A549 (cell line): Measurements from ENCODE around the gene PEF1. TPM values are rescaled to one million over a fixed set of nuclear protein-coding genes. Genes with fewer than 3 reads are reported as not detected.
A peak's percentile ranks its signal among the peaks of the same experiment; 100 is the strongest.

Experiments used
- ATAC-seq, 2 experiments: fragments of 200-7000 bp in 1 of 2; fragments of >200 bp in 1 of 2; cut with Nextera tagmentation in 1 of 2; cut with Tn5 transposase in 1 of 2; 3 replicates each; pipeline versions ENCODE4 v1.8.0 to v1.9.1; 2018 to 2020; ENCODE audit warnings: mild to moderate bottlenecking in 1 of 2, moderate library complexity in 1 of 2
- CTCF ChIA-PET: fragments of 300-600 bp; sonication (Branson Sonifier 250); formaldehyde crosslinking; extraction: SDS; loops from one replicate; lab custom pipeline; 2021; ENCODE audit warnings: antibody characterized with exemption, inconsistent platforms; lab: Yijun Ruan, JAX
- POLR2A ChIA-PET: fragments of 350-600 bp; formaldehyde crosslinking; extraction: SDS; loops from one replicate; lab custom pipeline; 2021; ENCODE audit warnings: antibody characterized with exemption, inconsistent platforms; lab: Yijun Ruan, JAX
- DNase-seq, 2 experiments: peaks; one replicate each; pipeline versions ENCODE4 v3.0.0 to v3.0.0-alpha.2; 2011 to 2016; ENCODE audit warnings: low read depth in 1 of 2, low spot score in 1 of 2
- FAIRE-seq: peaks from 2 replicates; lab custom pipeline; 2011; peaks lifted over from hg19 to GRCh38; lab: Jason Lieb, UNC
- H3K27ac ChIP-seq, 2 experiments: fragments of >200 bp; sonication (Bioruptor Twin); formaldehyde crosslinking; 3 replicates each; pipeline ENCODE4 v1.5.1; 2016 to 2017
- H3K4me1 ChIP-seq: fragments of >200 bp; sonication (Bioruptor Twin); formaldehyde crosslinking; 3 replicates; pipeline ENCODE4 v1.6.1; 2016
- H3K4me2 ChIP-seq: fragments of >200 bp; sonication (Bioruptor Twin); formaldehyde crosslinking; 3 replicates; pipeline ENCODE4 v1.6.1; 2016
- H3K4me3 ChIP-seq: fragments of >200 bp; sonication (Bioruptor Twin); formaldehyde crosslinking; 3 replicates; pipeline ENCODE4 v1.5.1; 2016
- H3K9me3 ChIP-seq: fragments of >200 bp; sonication (Bioruptor Twin); formaldehyde crosslinking; 3 replicates; pipeline ENCODE4 v1.6.1; 2016
- CEBPB ChIP-seq, 2 experiments: fragments of >200 bp in 1 of 2; sonication (Bioruptor Twin) in 1 of 2; formaldehyde crosslinking in 1 of 2; IDR thresholded peaks; 2 replicates each; pipeline ENCODE4 v1.6.1; 2012 to 2016
- CHD2 ChIP-seq: fragments of 150-350 bp; IDR thresholded peaks from 2 replicates; pipeline ENCODE4 v1.6.1; 2014; ENCODE audit warnings: low read length; ENCODE audit not compliant: partially characterized antibody
- CTCF ChIP-seq: fragments of >200 bp; sonication (Bioruptor Twin); formaldehyde crosslinking; IDR thresholded peaks from 3 replicates; pipeline ENCODE4 v1.5.1; 2016
- EHF ChIP-seq: fragments of 250-450 bp; sonication (Bioruptor Pico); IDR thresholded peaks from 2 replicates; pipeline ENCODE4 v1.5.0; 2020; ENCODE audit warnings: mild to moderate bottlenecking
- ESRRA ChIP-seq: fragments of 150-350 bp; IDR thresholded peaks from 2 replicates; pipeline ENCODE4 v1.6.1; 2014; ENCODE audit warnings: mild to moderate bottlenecking, low read length, borderline replicate concordance
- GATA3 ChIP-seq: IDR thresholded peaks from 2 replicates; pipeline ENCODE4 v1.6.1; 2012; ENCODE audit warnings: borderline replicate concordance
- HDAC2 ChIP-seq: fragments of 200-600 bp; sonication (generic); IDR thresholded peaks from 2 replicates; pipeline ENCODE4 v1.6.1; 2016
- HEYL ChIP-seq: fragments of 250-450 bp; sonication (Bioruptor Pico); IDR thresholded peaks from 2 replicates; pipeline ENCODE4 v1.8.0; 2021; ENCODE audit warnings: mild to moderate bottlenecking, moderate library complexity
- HOXB5 ChIP-seq: fragments of 250-450 bp; sonication (Bioruptor Pico); IDR thresholded peaks from 2 replicates; pipeline ENCODE4 v1.5.0; 2020; ENCODE audit warnings: mild to moderate bottlenecking, moderate library complexity
- KDM1A ChIP-seq: fragments of 200-600 bp; sonication (generic); IDR thresholded peaks from 2 replicates; pipeline ENCODE4 v1.6.1; 2016; ENCODE audit warnings: low read depth, mild to moderate bottlenecking
- KDM5A ChIP-seq: fragments of 200-600 bp; sonication (generic); IDR thresholded peaks from 2 replicates; pipeline ENCODE4 v1.6.1; 2016; ENCODE audit warnings: antibody characterized with exemption, mild to moderate bottlenecking
- MAFK ChIP-seq: fragments of 450-650 bp; IDR thresholded peaks from 2 replicates; pipeline ENCODE4 v1.6.1; 2014; ENCODE audit not compliant: partially characterized antibody
- PBX3 ChIP-seq: IDR thresholded peaks from 2 replicates; pipeline ENCODE4 v1.6.1; 2012
- RAD21 ChIP-seq, 2 experiments: fragments of >200 bp in 1 of 2; sonication (Bioruptor Twin) in 1 of 2; formaldehyde crosslinking in 1 of 2; IDR thresholded peaks in 1 of 2; conservative IDR thresholded peaks in 1 of 2; 2 replicates in 1 of 2; 3 replicates in 1 of 2; pipeline ENCODE4 v1.6.1; 2012 to 2018; ENCODE audit warnings: inconsistent platforms in 1 of 2
- SMC3 ChIP-seq: fragments of >200 bp; sonication (Bioruptor Twin); formaldehyde crosslinking; IDR thresholded peaks from 3 replicates; pipeline ENCODE4 v1.6.1; 2018; ENCODE audit warnings: inconsistent platforms
- TFCP2L1 ChIP-seq: fragments of 250-450 bp; sonication (Bioruptor Pico); IDR thresholded peaks from 2 replicates; pipeline ENCODE4 v1.5.0; 2021; ENCODE audit warnings: mild to moderate bottlenecking
- WGBS: methylation state at CpG from one replicate; pipeline ENCODE4 v1.1.6; 2017; ENCODE audit errors: missing lambda C conversion rate; 5-methylcytosine and 5-hydroxymethylcytosine counted together
- polyA plus RNA-seq, 4 experiments: library from polyadenylated mRNA; depleted of rRNA in 3 of 4; stranded (reverse); fragments of >200 nt; fragmentation: RNase III in 1 of 4; extraction: RNeasy Plus Mini Kit Qiagen cat#74134 plus additional on column Dnase treatment in 1 of 4; gene quantifications; 2 replicates in 3 of 4; 3 replicates in 1 of 4; pipeline ENCODE4 v1.2.3, GENCODE V29; 2011 to 2017

The PEF1 gene
- polyA plus RNA-seq, 2 of the 4 experiments (the other 2 are of a cell fraction): 38.3 to 47.6 TPM

GRCh38 chr1:31593770-31594632 is 50.7 kb downstream of the PEF1 start:
- POLR2A ChIA-PET: no interaction called here
- WGBS: 33% methylated on average over 6 of the region's 10 CpGs

GRCh38 chr1:31593136-31593665 is 51.5 kb downstream of the PEF1 start:
- FAIRE-seq (no peak), ATAC-seq (peak in 1 of 2 experiments; percentile 16; a peak in 2 of 6 replicates), DNase-seq (no peak)
- ChIA-PET POLR2A (no interaction called here), CTCF (interaction anchor here (0.8 to 15.8 kb wide), 13 partner anchors 8 to 199 kb away, joined by 3 to 252 read pairs (median 4); partner anchors contain the start of gene TINAGL1)
- no peak overlapping the region for H3K27ac ChIP-seq
- no peak overlapping the region for H3K4me2 ChIP-seq
- no peak overlapping the region for H3K4me3 ChIP-seq
- H3K4me1 ChIP-seq: peaks cover 12% of the 10 kb centered on the region; the same call in 2 of the 3 replicates
- TF ChIP-seq HDAC2 (no peak), CEBPB (IDR thresholded peaks at IDR 0.05) (no peak), ESRRA (no peak), CHD2 (no peak), HOXB5 (CRISPR knock-in tag) (no peak), MAFK (no peak), TFCP2L1 (no peak), RAD21 (conservative IDR thresholded peaks at IDR 0.05 in 1 of 2, IDR thresholded peaks at IDR 0.05 in 1 of 2) (no peak), HEYL (no peak), KDM1A (no peak), PBX3 (no peak), KDM5A (no peak)
- H3K9me3 ChIP-seq: no peaks in the 10 kb centered on the region
- WGBS: 63% methylated on average over 5 of the region's 5 CpGs

More at GRCh38 chr1:31593770-31594632, 50.7 kb downstream of the PEF1 start:
- peak; percentile 94 to 98 for ATAC-seq
- Histone ChIP-seq H3K4me2 (no peak overlapping the region), H3K4me3 (no peak overlapping the region), H3K4me1 (peaks cover 12% of the 10 kb centered on the region; the same call in 2 of the 3 replicates), H3K27ac (no peak overlapping the region), H3K9me3 (no peaks in the 10 kb centered on the region)
- TF ChIP-seq CTCF (peak; percentile 79), EHF (no peak), SMC3 (peak; percentile 87), RAD21 (conservative IDR thresholded peaks at IDR 0.05 in 1 of 2, IDR thresholded peaks at IDR 0.05 in 1 of 2) (peak; percentile 80 to 87)
- no peak for FAIRE-seq
- CTCF ChIA-PET: interaction anchor here (0.6 to 15.8 kb wide), 13 partner anchors 9 to 518 kb away, joined by 3 to 252 read pairs (median 4); partner anchors contain the start of gene TINAGL1
- DNase-seq: peak; percentile 67 to 70

GRCh38 chr1:31592132-31592531 is 52.5 kb downstream of the PEF1 start:
- H3K4me1 ChIP-seq: peaks cover 21% of the 10 kb centered on the region
- no peak for TF ChIP-seq GATA3
- TF ChIP-seq, all 56 proteins: peak for 0
- CTCF ChIA-PET: interaction anchor here (1.1 to 15.8 kb wide), 9 partner anchors 11 to 199 kb away, joined by 3 to 252 read pairs (median 6); partner anchors contain the start of gene TINAGL1
- DNase-seq (no peak), ATAC-seq (no peak; a peak in 1 of 6 replicates), FAIRE-seq (no peak)
- Histone ChIP-seq H3K4me2 (peak overlapping the region; percentile 42; the same call in 1 of the 3 replicates), H3K27ac (peak overlapping the region in 1 of 2 experiments; percentile 58; a peak in 3 of 6 replicates), H3K9me3 (no peaks in the 10 kb centered on the region), H3K4me3 (no peak overlapping the region)
- POLR2A ChIA-PET: no interaction called here
